GM12878 (cell line): ENCODE measurements around the gene TBXT. TPM values are rescaled to one million over a fixed set of nuclear protein-coding genes. Genes with fewer than 3 reads are reported as not detected.

Source experiments
- ATAC-seq: fragments of 200-7000 bp; cut with Tn5 transposase; 3 replicates; pipeline ENCODE4 v1.9.1; 2020; ENCODE audit warnings: mild to moderate bottlenecking, moderate library complexity
- BruUV-seq: library from RNA; stranded (reverse); fragments of 400-500 nt; replicated peaks from 2 replicates; lab custom pipeline; 2021; lab: Mats Ljungman, UMichigan
- CTCF ChIA-PET: fragments of 300-600 bp; sonication (Branson Sonifier 250); formaldehyde crosslinking; extraction: SDS; loops from one replicate; lab custom pipeline; 2021; ENCODE audit warnings: inconsistent platforms; lab: Yijun Ruan, JAX
- POLR2A ChIA-PET: fragments of 350-600 bp; formaldehyde crosslinking; extraction: SDS; loops from one replicate; lab custom pipeline; 2021; ENCODE audit warnings: inconsistent platforms; lab: Charles Lee
- RAD21 ChIA-PET: fragments of 300-600 bp; sonication (Branson Sonifier 250); formaldehyde crosslinking; loops from one replicate; lab custom pipeline; 2023; ENCODE audit warnings: antibody characterized with exemption; ENCODE audit not compliant: unreplicated experiment; lab: Charles Lee
- SMC1A ChIA-PET: fragments of 300-600 bp; sonication (Branson Sonifier 250); formaldehyde crosslinking; loops from one replicate; lab custom pipeline; 2023; ENCODE audit not compliant: unreplicated experiment, uncharacterized antibody; lab: Charles Lee
- DNase-seq: peaks from one replicate; pipeline ENCODE4 v3.0.0-alpha.2; 2011; ENCODE audit warnings: low read depth, low spot score
- FAIRE-seq: peaks from 3 replicates; lab custom pipeline; 2011; peaks lifted over from hg19 to GRCh38; lab: Jason Lieb, UNC
- H2AFZ ChIP-seq: 2 replicates; pipeline ENCODE4 v1.6.0; 2011; ENCODE audit warnings: low read depth, low read length, control low read depth; ENCODE audit not compliant: control insufficient read depth
- H3K27ac ChIP-seq: 2 replicates; pipeline ENCODE4 v1.5.1; 2011; ENCODE audit warnings: control low read depth; ENCODE audit not compliant: control insufficient read depth, insufficient read depth
- H3K27me3 ChIP-seq, 2 experiments: replicated peaks in 1 of 2; 2 replicates each; pipeline versions ENCODE4 v1.6.0 to v1.6.1; 2011; ENCODE audit warnings: low read length in 1 of 2; ENCODE audit not compliant: control insufficient read depth in 2 of 2, insufficient read depth in 2 of 2
- H3K36me3 ChIP-seq, 2 experiments: 2 replicates each; pipeline ENCODE4 v1.5.1; 2011; ENCODE audit warnings: low read length in 1 of 2; ENCODE audit not compliant: control insufficient read depth in 2 of 2, insufficient read depth in 2 of 2
- H3K4me1 ChIP-seq: 2 replicates; pipeline ENCODE4 v1.6.1; 2011; ENCODE audit warnings: mild to moderate bottlenecking, low read length, moderate library complexity, mixed read lengths; ENCODE audit not compliant: control insufficient read depth, insufficient read depth
- H3K4me2 ChIP-seq: 2 replicates; pipeline ENCODE4 v1.6.0; 2011; ENCODE audit warnings: control low read depth; ENCODE audit not compliant: control insufficient read depth, insufficient read depth
- H3K4me3 ChIP-seq: fragments of 200-600 bp; sonication (generic); 2 replicates; pipeline ENCODE4 v1.5.1; 2016
- H3K79me2 ChIP-seq: 2 replicates; pipeline ENCODE4 v1.6.0; 2011; ENCODE audit warnings: low read length; ENCODE audit not compliant: control insufficient read depth, insufficient read depth
- H3K9ac ChIP-seq: 2 replicates; pipeline ENCODE4 v1.8.0; 2011; ENCODE audit warnings: low read length, control low read depth, mixed read lengths; ENCODE audit not compliant: control insufficient read depth, insufficient read depth
- H3K9me3 ChIP-seq: replicated peaks from 3 replicates; pipeline ENCODE4 v1.5.1; 2011; ENCODE audit warnings: mild to moderate bottlenecking, low read length; ENCODE audit not compliant: control insufficient read depth, insufficient read depth
- H4K20me1 ChIP-seq: 2 replicates; pipeline ENCODE4 v1.6.0; 2011; ENCODE audit not compliant: control insufficient read depth, insufficient read depth
- ATF7 ChIP-seq: fragments of 450-650 bp; IDR thresholded peaks from 2 replicates; pipeline ENCODE4 v1.6.1; 2016; ENCODE audit warnings: low read depth, mild to moderate bottlenecking
- FOXM1 ChIP-seq: IDR thresholded peaks from 2 replicates; pipeline ENCODE4 v1.6.1; 2012; ENCODE audit warnings: low read depth, mild to moderate bottlenecking, inconsistent platforms, low read length, moderate library complexity
- GATAD2B ChIP-seq: fragments of 450-650 bp; conservative IDR thresholded peaks from 2 replicates; pipeline ENCODE4 v1.6.1; 2017; ENCODE audit warnings: low read depth, mild to moderate bottlenecking, moderate library complexity
- IRF4 ChIP-seq: IDR thresholded peaks from 2 replicates; pipeline ENCODE4 v1.6.1; 2011; ENCODE audit warnings: low read depth, low read length
- MYC ChIP-seq: IDR thresholded peaks from 2 replicates; pipeline ENCODE4 v1.6.1; 2011; ENCODE audit warnings: mild to moderate bottlenecking, low read length, moderate library complexity, inconsistent platforms; ENCODE audit not compliant: insufficient read depth, insufficient replicate concordance, insufficient read length, severe bottlenecking
- NFIC ChIP-seq: IDR thresholded peaks from 2 replicates; pipeline ENCODE4 v1.6.1; 2012; ENCODE audit warnings: low read depth, mild to moderate bottlenecking, inconsistent platforms, low read length, moderate library complexity
- NFYB ChIP-seq: IDR thresholded peaks from 2 replicates; pipeline ENCODE4 v1.6.1; 2011; ENCODE audit warnings: low read depth, mild to moderate bottlenecking, low read length, improper control_type of control experiment, moderate library complexity; ENCODE audit not compliant: insufficient read depth
- NR2C2 ChIP-seq: IDR thresholded peaks from 2 replicates; pipeline ENCODE4 v1.6.1; 2011; ENCODE audit warnings: borderline replicate concordance, low read depth; ENCODE audit not compliant: control insufficient read depth, insufficient read length
- PAX5 ChIP-seq: IDR thresholded peaks from 2 replicates; pipeline ENCODE4 v1.6.1; 2011; ENCODE audit warnings: low read depth, low read length, borderline replicate concordance
- RFX5 ChIP-seq: IDR thresholded peaks from 2 replicates; pipeline ENCODE4 v1.6.1; 2011; ENCODE audit warnings: low read depth, low read length, improper control_type of control experiment
- TBL1XR1 ChIP-seq: IDR thresholded peaks from 2 replicates; pipeline ENCODE4 v1.6.1; 2012; ENCODE audit warnings: low read depth, low read length, improper control_type of control experiment
- YBX1 ChIP-seq: fragments of 450-650 bp; IDR thresholded peaks from 2 replicates; pipeline ENCODE4 v1.6.1; 2016; ENCODE audit warnings: antibody characterized with exemption
- WGBS: methylation state at CpG from one replicate; pipeline ENCODE4 v1.1.6; 2016; ENCODE audit warnings: low lambda C conversion rate; ENCODE audit not compliant: insufficient replicate concordance, insufficient coverage; ENCODE audit errors: missing lambda C conversion rate; 5-methylcytosine and 5-hydroxymethylcytosine counted together
- in situ Hi-C: fragments of 300-500 bp; cut with MboI; formaldehyde crosslinking; loops from 9 replicates; pipeline ENCODE4 v1.14.3; 2018; ENCODE audit warnings: mixed read lengths
- intact Hi-C: fragments of 100-400 bp; cut with micrococcal nuclease; formaldehyde crosslinking; loops from one replicate; pipeline ENCODE4 v1.14.2; 2022; ENCODE audit not compliant: unreplicated experiment
- polyA plus RNA-seq, 11 experiments: library from polyadenylated mRNA; depleted of rRNA in 4 of 11; unstranded in 6 of 11; stranded (reverse) in 5 of 11; fragments of >200 nt; fragmentation: Nextera tagmentation in 4 of 11; fragmentation: Illumina TruSeq in 1 of 11; extraction: Ambion mirVana in 4 of 11; extraction: Trizol in 1 of 11; gene quantifications; 1 replicate in 1 of 11; 2 replicates in 10 of 11; pipeline versions ENCODE4 v1.2.1 to v1.2.3, GENCODE V29; 2011 to 2016; ENCODE audit warnings: inconsistent platforms in 2 of 11, missing spikeins in 2 of 11, low read depth in 1 of 11
- total RNA-seq, 4 experiments: library from RNA; depleted of rRNA in 3 of 4; stranded (reverse); fragments of >200 nt in 3 of 4; fragmentation: Illumina TruSeq in 1 of 4; extraction: Trizol in 1 of 4; gene quantifications; 2 replicates each; pipeline versions ENCODE4 v1.2.1 to v1.2.3, GENCODE V29; 2013 to 2021
- TF ChIP-seq, protein P1 (sequence below): fragments of 450-650 bp; IDR thresholded peaks from 2 replicates; pipeline ENCODE4 v1.6.1; 2014; ENCODE audit warnings: mild to moderate bottlenecking
- TF ChIP-seq, protein P2 (sequence below): fragments of 450-650 bp; formaldehyde crosslinking; IDR thresholded peaks from 2 replicates; pipeline ENCODE4 v1.4.0; 2022; ENCODE audit warnings: mild to moderate bottlenecking, moderate library complexity

The TBXT gene
- total and polyA plus RNA-seq, 10 of the 15 experiments (the other 5 are each of a cell fraction or from before 2014, with no cell fraction given), result 0.06 to 2.5 TPM; not detected in 8

DNA sequence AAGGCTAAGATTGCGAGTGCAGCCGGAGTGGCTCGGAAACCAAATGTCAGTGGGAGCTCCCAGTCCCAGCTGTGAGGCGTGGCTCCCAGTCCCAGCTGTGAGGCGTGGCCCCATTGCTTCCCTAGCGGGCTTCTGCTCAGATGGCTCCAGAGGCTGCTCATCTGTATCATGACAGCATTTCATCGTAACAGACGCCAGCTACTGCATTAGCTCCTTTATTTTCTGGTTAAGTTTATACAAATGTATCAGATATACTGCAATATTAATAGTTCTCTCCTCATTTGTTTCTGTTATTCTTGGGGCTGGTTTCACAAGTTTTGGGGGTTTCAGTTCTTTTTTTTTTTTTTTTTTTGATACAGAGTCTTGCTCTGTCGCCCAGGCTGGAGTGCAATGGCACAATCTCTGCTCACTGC, 34.7 kb upstream of the TBXT start (continued):
- TF ChIP-seq NFIC (peak; percentile 26; the same call in 1 of the 2 replicates), PAX5 (no peak), NR2C2 (no peak), NFYB (no peak), IRF4 (0 out of 2 replicates have a peak, but pooled peaks have one; percentile 4), FOXM1 (no peak), ATF7 (no peak), RFX5 (no peak)
- TF ChIP-seq, protein P1, sequence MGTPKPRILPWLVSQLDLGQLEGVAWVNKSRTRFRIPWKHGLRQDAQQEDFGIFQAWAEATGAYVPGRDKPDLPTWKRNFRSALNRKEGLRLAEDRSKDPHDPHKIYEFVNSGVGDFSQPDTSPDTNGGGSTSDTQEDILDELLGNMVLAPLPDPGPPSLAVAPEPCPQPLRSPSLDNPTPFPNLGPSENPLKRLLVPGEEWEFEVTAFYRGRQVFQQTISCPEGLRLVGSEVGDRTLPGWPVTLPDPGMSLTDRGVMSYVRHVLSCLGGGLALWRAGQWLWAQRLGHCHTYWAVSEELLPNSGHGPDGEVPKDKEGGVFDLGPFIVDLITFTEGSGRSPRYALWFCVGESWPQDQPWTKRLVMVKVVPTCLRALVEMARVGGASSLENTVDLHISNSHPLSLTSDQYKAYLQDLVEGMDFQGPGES, result no peak

DNA sequence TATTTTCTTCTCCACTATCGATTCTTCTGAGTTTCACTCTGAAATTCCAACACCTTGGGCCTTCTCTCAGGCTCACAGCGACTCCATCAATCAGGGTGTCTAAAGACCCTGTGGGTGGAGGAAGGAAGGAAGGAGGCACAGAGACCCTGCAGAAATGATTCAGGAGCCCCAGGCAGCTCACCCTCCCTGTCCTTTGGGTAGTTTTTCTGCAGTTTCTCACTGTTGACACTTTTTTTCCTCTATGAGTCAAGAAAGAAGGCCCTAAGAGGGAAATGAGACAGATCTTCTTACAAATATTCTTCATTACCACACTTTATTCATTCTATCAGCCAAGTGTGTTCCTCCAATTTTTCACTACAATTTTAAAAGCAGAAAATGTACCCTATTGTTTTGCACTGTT, 34.2 kb upstream of the TBXT start:
- no peaks in the 10 kb centered on the region for H3K9me3 ChIP-seq
- no TSS peak for BruUV-seq
- intact Hi-C loops (no loop called here), in situ Hi-C loops (no loop called here)
- H3K36me3 ChIP-seq, result no peaks in the 10 kb centered on the region
- WGBS, result 2% methylated on average over 2 of the region's 2 CpGs
- no peaks in the 10 kb centered on the region; a peak in 1 of 4 replicates for H3K27me3 ChIP-seq
- ChIA-PET RAD21 (no interaction called here), POLR2A (interaction anchor here (0.7 kb wide), 1 partner anchor 23 kb away, joined by 6 read pairs; no protein-coding TSS in a partner anchor), CTCF (interaction anchor here (0.8 to 1.0 kb wide), 2 partner anchors 32 to 36 kb away, joined by 3 read pairs; no protein-coding TSS in a partner anchor), SMC1A (interaction anchor here (1.2 kb wide), 1 partner anchor 96 kb away, joined by 3 read pairs; no protein-coding TSS in a partner anchor)
- peaks cover 25% of the 10 kb centered on the region for H3K4me1 ChIP-seq
- H3K9ac ChIP-seq, result 0 out of 2 replicates have a peak overlapping the region, but pooled peaks have one; percentile 9
- H3K4me2 ChIP-seq, result peak overlapping the region; percentile 51
- FAIRE-seq, result no peak
- DNase-seq, result no peak
- H3K4me3 ChIP-seq, result peak overlapping the region; percentile 42; the same call in 1 of the 2 replicates
- no peaks in the 10 kb centered on the region for H3K79me2 ChIP-seq
- no peak overlapping the region for H2AFZ ChIP-seq
- TF ChIP-seq TBL1XR1 (no peak), YBX1 (no peak), GATAD2B (no peak), MYC (no peak)
- TF ChIP-seq, protein P2, sequence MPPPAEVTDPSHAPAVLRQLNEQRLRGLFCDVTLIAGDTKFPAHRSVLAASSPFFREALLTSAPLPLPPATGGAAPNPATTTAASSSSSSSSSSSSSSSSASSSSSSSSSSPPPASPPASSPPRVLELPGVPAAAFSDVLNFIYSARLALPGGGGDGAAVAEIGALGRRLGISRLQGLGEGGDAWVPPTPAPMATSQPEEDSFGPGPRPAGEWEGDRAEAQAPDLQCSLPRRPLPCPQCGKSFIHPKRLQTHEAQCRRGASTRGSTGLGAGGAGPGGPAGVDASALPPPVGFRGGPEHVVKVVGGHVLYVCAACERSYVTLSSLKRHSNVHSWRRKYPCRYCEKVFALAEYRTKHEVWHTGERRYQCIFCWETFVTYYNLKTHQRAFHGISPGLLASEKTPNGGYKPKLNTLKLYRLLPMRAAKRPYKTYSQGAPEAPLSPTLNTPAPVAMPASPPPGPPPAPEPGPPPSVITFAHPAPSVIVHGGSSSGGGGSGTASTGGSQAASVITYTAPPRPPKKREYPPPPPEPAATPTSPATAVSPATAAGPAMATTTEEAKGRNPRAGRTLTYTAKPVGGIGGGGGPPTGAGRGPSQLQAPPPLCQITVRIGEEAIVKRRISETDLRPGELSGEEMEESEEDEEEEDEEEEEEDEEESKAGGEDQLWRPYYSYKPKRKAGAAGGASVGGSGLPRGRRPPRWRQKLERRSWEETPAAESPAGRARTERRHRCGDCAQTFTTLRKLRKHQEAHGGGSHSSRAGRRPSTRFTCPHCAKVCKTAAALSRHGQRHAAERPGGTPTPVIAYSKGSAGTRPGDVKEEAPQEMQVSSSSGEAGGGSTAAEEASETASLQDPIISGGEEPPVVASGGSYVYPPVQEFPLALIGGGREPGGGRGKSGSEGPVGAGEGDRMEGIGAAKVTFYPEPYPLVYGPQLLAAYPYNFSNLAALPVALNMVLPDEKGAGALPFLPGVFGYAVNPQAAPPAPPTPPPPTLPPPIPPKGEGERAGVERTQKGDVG (CRISPR knock-in tag), result no peak
- ATAC-seq, result peak; percentile 18; the same call in 2 of the 3 replicates
- no peak overlapping the region for H3K27ac ChIP-seq
- no peaks in the 10 kb centered on the region for H4K20me1 ChIP-seq
